HCT116 (cell line): ENCODE measurements around the gene UBAP2L. TPM values are rescaled to one million over a fixed set of nuclear protein-coding genes. Genes with fewer than 3 reads are reported as not detected.

ENCODE experiments used
- ATAC-seq: fragments of 200-7000 bp; cut with Tn5 transposase; 2 replicates; pipeline ENCODE4 v1.9.1; 2020; ENCODE audit warnings: mild to moderate bottlenecking, moderate library complexity
- BruUV-seq: library from RNA; stranded (reverse); fragments of 400-500 nt; replicated peaks from 2 replicates; lab custom pipeline; 2021; lab: Mats Ljungman, UMichigan
- CTCF ChIA-PET: fragments of 300-600 bp; sonication (Branson Sonifier 250); formaldehyde crosslinking; loops from one replicate; lab custom pipeline; 2021; ENCODE audit warnings: antibody characterized with exemption; lab: Charles Lee
- POLR2A ChIA-PET: fragments of 300-600, 350-600 bp; sonication (Branson Sonifier 250); formaldehyde crosslinking; loops from one replicate; lab custom pipeline; 2021; ENCODE audit warnings: antibody characterized with exemption; lab: Charles Lee
- RAD21 ChIA-PET, 2 experiments: fragments of 300-600 bp; sonication (Branson Sonifier 250); formaldehyde crosslinking; loops; one replicate each; lab custom pipeline; 2023; ENCODE audit warnings: low total read pairs in 2 of 2; ENCODE audit not compliant: uncharacterized antibody in 2 of 2, unreplicated experiment in 2 of 2, low non-redundant PET in 1 of 2; lab: Charles Lee
- DNase-seq: peaks from one replicate; pipeline ENCODE4 v3.0.0-alpha.2; 2010; ENCODE audit warnings: low read depth, low spot score
- H2AFZ ChIP-seq: fragments of 200-600 bp; shearing (Covaris generic), sonication (generic); 2 replicates; pipeline ENCODE4 v1.6.1; 2017; ENCODE audit warnings: low read depth, mixed run types, mixed read lengths, antibody characterized with exemption, low read length; ENCODE audit not compliant: poor library complexity, severe bottlenecking
- H3K27ac ChIP-seq: 2 replicates; pipeline ENCODE4 v1.5.1; 2012; ENCODE audit warnings: low read depth, low read length
- H3K27me3 ChIP-seq: fragments of 200-600 bp; sonication (generic); 2 replicates; pipeline ENCODE4 v1.6.1; 2016; ENCODE audit warnings: mixed run types, low read length, mixed read lengths; ENCODE audit not compliant: insufficient read depth
- H3K36me3 ChIP-seq, 2 experiments: fragments of 200-500 bp in 1 of 2; fragments of 200-600 bp in 1 of 2; sonication (Bioruptor generic) in 1 of 2; sonication (generic) in 1 of 2; 2 replicates each; pipeline versions ENCODE4 v1.5.1 to v1.6.1; 2014 to 2016; ENCODE audit warnings: low read length in 2 of 2, inconsistent platforms in 1 of 2, mixed read lengths in 1 of 2, mixed run types in 1 of 2; ENCODE audit not compliant: insufficient read depth in 2 of 2, control insufficient read depth in 1 of 2
- H3K4me1 ChIP-seq, 2 experiments: fragments of 200-600 bp in 1 of 2; sonication (generic) in 1 of 2; 2 replicates each; pipeline versions ENCODE4 v1.5.1 to v1.6.1; 2012 to 2017; ENCODE audit warnings: low read length in 2 of 2, inconsistent platforms in 1 of 2, mild to moderate bottlenecking in 1 of 2, mixed read lengths in 1 of 2, mixed run types in 1 of 2, moderate library complexity in 1 of 2; ENCODE audit not compliant: insufficient read depth in 2 of 2, control insufficient read depth in 1 of 2
- H3K4me2 ChIP-seq: fragments of 200-600 bp; sonication (generic); 2 replicates; pipeline ENCODE4 v1.6.1; 2017; ENCODE audit warnings: mixed run types, low read length, mixed read lengths
- H3K4me3 ChIP-seq, 2 experiments: fragments of 200-600 bp in 1 of 2; sonication (generic) in 1 of 2; replicated peaks in 1 of 2; 2 replicates each; pipeline ENCODE4 v1.5.1; 2011 to 2016; ENCODE audit warnings: low read length in 2 of 2, control low read depth in 1 of 2, low read depth in 1 of 2, mild to moderate bottlenecking in 1 of 2, mixed read lengths in 1 of 2, mixed run types in 1 of 2
- H3K79me2 ChIP-seq: fragments of 200-600 bp; sonication (generic); 2 replicates; pipeline ENCODE4 v1.6.1; 2017; ENCODE audit warnings: mild to moderate bottlenecking, mixed run types, low read length, moderate library complexity, mixed read lengths; ENCODE audit not compliant: insufficient read depth
- H3K9ac ChIP-seq: fragments of 200-600 bp; sonication (generic); 2 replicates; pipeline ENCODE4 v1.6.1; 2016; ENCODE audit warnings: low read length, mixed read lengths
- H3K9me2 ChIP-seq: fragments of 200-600 bp; sonication (generic), shearing (Covaris generic); 2 replicates; pipeline ENCODE4 v1.6.1; 2017; ENCODE audit warnings: mixed run types, mild to moderate bottlenecking, moderate library complexity; ENCODE audit not compliant: insufficient read depth
- H3K9me3 ChIP-seq, 2 experiments: fragments of 200-500 bp in 1 of 2; fragments of 200-600 bp in 1 of 2; sonication (Bioruptor generic) in 1 of 2; sonication (generic) in 1 of 2; 2 replicates each; pipeline ENCODE4 v1.6.1; 2014 to 2017; ENCODE audit warnings: low read length in 2 of 2, mixed read lengths in 2 of 2, inconsistent platforms in 1 of 2, low read depth in 1 of 2, mild to moderate bottlenecking in 1 of 2, mixed run types in 1 of 2, moderate library complexity in 1 of 2; ENCODE audit not compliant: control insufficient read depth in 1 of 2, insufficient read depth in 1 of 2
- H4K20me1 ChIP-seq: fragments of 200-600 bp; sonication (generic), shearing (Covaris generic); 2 replicates; pipeline ENCODE4 v1.6.1; 2017; ENCODE audit warnings: mixed run types, mild to moderate bottlenecking, moderate library complexity; ENCODE audit not compliant: insufficient read depth
- CBX3 ChIP-seq: IDR thresholded peaks from 2 replicates; pipeline ENCODE4 v1.6.1; 2012; ENCODE audit warnings: low read depth
- CEBPB ChIP-seq: IDR thresholded peaks from 2 replicates; pipeline ENCODE4 v1.6.1; 2012; ENCODE audit warnings: low read depth
- ELF1 ChIP-seq: IDR thresholded peaks from 2 replicates; pipeline ENCODE4 v1.6.1; 2012; ENCODE audit warnings: low read depth, borderline replicate concordance
- EZH2 ChIP-seq: fragments of 200-600 bp; sonication (generic); IDR thresholded peaks from 2 replicates; pipeline ENCODE4 v1.6.1; 2017; ENCODE audit warnings: antibody characterized with exemption, mixed run types
- EZH2phosphoT487 ChIP-seq: fragments of 200-600 bp; IDR thresholded peaks from 2 replicates; pipeline ENCODE4 v1.6.1; 2018; ENCODE audit warnings: antibody characterized with exemption, borderline replicate concordance
- POLR2A ChIP-seq: IDR thresholded peaks from 2 replicates; pipeline ENCODE4 v1.7.0; 2011; ENCODE audit warnings: borderline replicate concordance; ENCODE audit not compliant: insufficient read depth, insufficient read length; ENCODE audit errors: extremely low read depth
- POLR2AphosphoS5 ChIP-seq: IDR thresholded peaks from 2 replicates; pipeline ENCODE4 v1.6.1; 2011; ENCODE audit warnings: mild to moderate bottlenecking, low read depth, low read length, moderate library complexity
- SIN3A ChIP-seq: IDR thresholded peaks from 2 replicates; pipeline ENCODE4 v1.6.1; 2012; ENCODE audit warnings: low read depth
- SP1 ChIP-seq: IDR thresholded peaks from 2 replicates; pipeline ENCODE4 v1.6.1; 2012; ENCODE audit warnings: low read depth
- SRF ChIP-seq: IDR thresholded peaks from 2 replicates; pipeline ENCODE4 v1.6.1; 2012; ENCODE audit warnings: low read depth
- YY1 ChIP-seq: IDR thresholded peaks from 2 replicates; pipeline ENCODE4 v1.6.1; 2011; ENCODE audit warnings: low read length, low read depth, moderate library complexity, mild to moderate bottlenecking; ENCODE audit not compliant: insufficient replicate concordance; ENCODE audit errors: extremely low read depth
- ZFX ChIP-seq: fragments of 450-650 bp; IDR thresholded peaks from 2 replicates; pipeline ENCODE4 v1.6.1; 2017
- ZNF274 ChIP-seq: fragments of 200-500 bp; sonication (Bioruptor generic); IDR thresholded peaks from 2 replicates; pipeline ENCODE4 v1.6.1; 2014; ENCODE audit warnings: mild to moderate bottlenecking, low read depth, low read length, inconsistent platforms
- intact Hi-C: fragments of 100-400 bp; cut with micrococcal nuclease; formaldehyde crosslinking; loops from 2 replicates; pipeline ENCODE4 v1.10.0; 2022
- total RNA-seq: library from RNA; stranded (reverse); gene quantifications from one replicate; pipeline ENCODE4 v1.2.1, GENCODE V29; 2021; ENCODE audit not compliant: unreplicated experiment

Gene UBAP2L
- total RNA-seq, 1 experiment from 2014 or later = 189 TPM

DNA sequence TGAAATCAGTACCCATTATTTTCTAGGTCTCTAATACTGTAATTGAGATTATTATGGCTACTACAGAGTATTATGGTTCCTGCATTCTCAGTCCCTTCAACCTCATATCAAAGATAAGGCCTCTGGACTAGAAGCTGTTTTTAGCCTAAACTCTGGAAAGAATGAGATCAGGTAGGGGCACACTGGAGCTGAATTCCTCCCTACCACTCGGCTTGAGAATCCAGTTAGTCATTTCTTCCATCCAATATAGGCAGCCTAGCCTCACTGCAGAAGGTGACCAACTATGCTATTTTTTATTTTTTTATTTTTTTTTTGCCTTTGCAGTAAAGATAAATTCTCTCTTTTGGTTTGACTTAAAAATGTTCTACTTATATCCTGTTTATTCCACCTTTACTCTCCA, 43.7 kb downstream of the UBAP2L start:
- intact Hi-C loops = loop anchor here (5.0 kb wide), 1 partner anchor 37 kb away; no protein-coding TSS in a partner anchor
- Histone ChIP-seq H3K27me3 (no peaks in the 10 kb centered on the region), H2AFZ (no peak overlapping the region), H3K9me2 (no peaks in the 10 kb centered on the region), H4K20me1 (peaks cover 3% of the 10 kb centered on the region; the same call in 1 of the 2 replicates), H3K4me2 (no peak overlapping the region), H3K4me3 (no peak overlapping the region), H3K9ac (no peak overlapping the region), H3K9me3 (no peaks in the 10 kb centered on the region), H3K27ac (no peak overlapping the region), H3K36me3 (peaks cover 48 to 59% of the 10 kb centered on the region in 2 experiments), H3K79me2 (peaks cover 14% of the 10 kb centered on the region; the same call in 1 of the 2 replicates), H3K4me1 (no peaks in the 10 kb centered on the region)
- ChIA-PET CTCF (interaction anchor here (1.0 kb wide), 1 partner anchor 65 kb away, joined by 3 read pairs; no protein-coding TSS in a partner anchor), POLR2A (no interaction called here), RAD21 (no interaction called here)
- DNase-seq (no peak), ATAC-seq (no peak)
- BruUV-seq = no TSS peak
- TF ChIP-seq YY1 (no peak), EZH2 (no peak), SRF (no peak), ZNF274 (no peak), SP1 (no peak), EZH2phosphoT487 (no peak), CEBPB (no peak), ELF1 (no peak), POLR2A (no peak), POLR2AphosphoS5 (no peak), CBX3 (no peak), ZFX (no peak)

GRCh38 chr1:154265586-154265985, 44.8 kb downstream of the UBAP2L start:
- Histone ChIP-seq H3K9me2 (no peaks in the 10 kb centered on the region), H3K36me3 (peaks cover 44 to 53% of the 10 kb centered on the region in 2 experiments), H2AFZ (no peak overlapping the region), H3K9ac (no peak overlapping the region), H3K4me3 (no peak overlapping the region), H3K27ac (no peak overlapping the region), H3K4me1 (no peaks in the 10 kb centered on the region), H3K4me2 (no peak overlapping the region), H3K27me3 (no peaks in the 10 kb centered on the region), H3K79me2 (peaks cover 7% of the 10 kb centered on the region; the same call in 1 of the 2 replicates)
- RAD21 ChIA-PET = no interaction called here
- no peak for DNase-seq
- CTCF ChIA-PET = no interaction called here
- no TSS peak for BruUV-seq
- intact Hi-C loops = no loop called here
- TF ChIP-seq CBX3 (no peak), SIN3A (no peak)
- TF ChIP-seq, all 23 proteins: peak for 0
- no peaks in the 10 kb centered on the region for H3K9me3 ChIP-seq
- POLR2A ChIA-PET = no interaction called here
- ATAC-seq = no peak
- H4K20me1 ChIP-seq = no peaks in the 10 kb centered on the region
